Mesodermal cell (in vitro differentiated cells): ENCODE data around the gene NPTXR. TPM values are rescaled to one million over a fixed set of nuclear protein-coding genes. Genes with fewer than 3 reads are reported as not detected.

ENCODE experiments used
- H3K27ac ChIP-seq: 2 replicates; pipeline ENCODE4 v1.7.0; 2013; ENCODE audit warnings: mild to moderate bottlenecking, low read depth, low read length, moderate library complexity; ENCODE audit not compliant: severe bottlenecking
- H3K36me3 ChIP-seq: 2 replicates; pipeline ENCODE4 v1.7.1; 2013; ENCODE audit warnings: mild to moderate bottlenecking, low read length, moderate library complexity; ENCODE audit not compliant: control insufficient read depth, insufficient read depth
- H3K4me1 ChIP-seq: one replicate; pipeline ENCODE4 v1.7.1; 2013; ENCODE audit warnings: mild to moderate bottlenecking, low read length; ENCODE audit not compliant: insufficient read depth, control insufficient read depth, poor library complexity, severe bottlenecking
- H3K4me3 ChIP-seq: 2 replicates; pipeline ENCODE4 v1.7.0; 2013; ENCODE audit warnings: low read length, control low read depth, mild to moderate bottlenecking; ENCODE audit not compliant: insufficient read depth, poor library complexity, severe bottlenecking; ENCODE audit errors: extremely low read depth
- H3K9me3 ChIP-seq: 2 replicates; pipeline ENCODE4 v1.7.1; 2013; ENCODE audit warnings: mild to moderate bottlenecking, low read length, moderate library complexity; ENCODE audit not compliant: control insufficient read depth
- WGBS, 2 experiments: methylation state at CpG; one replicate each; pipeline ENCODE4 v1.1.5; 2013; ENCODE audit warnings: missing lambda C conversion rate in 2 of 2; ENCODE audit not compliant: insufficient coverage in 2 of 2; 5-methylcytosine and 5-hydroxymethylcytosine counted together
- polyA plus RNA-seq, 2 experiments: library from polyadenylated mRNA; stranded (reverse); fragments of 50-300 nt; gene quantifications; one replicate each; pipeline ENCODE4 v1.2.3, GENCODE V29; 2013

NPTXR gene
- 3.5 TPM for polyA plus RNA-seq (2013, experiment 1 of 2)
- 3.5 TPM for polyA plus RNA-seq (2013, experiment 2 of 2)

GRCh38 chr22:38843657-38844314, at the start of gene NPTXR:
Gene NPTXR, minus strand, starts transcription at chr22:38844028.
- WGBS, 2 experiments: 1% methylated on average over 72 to 77 of the region's 105 CpGs
- Histone ChIP-seq H3K27ac (no peak within 1 kb of the TSS), H3K9me3 (no peaks in the 10 kb centered on the region), H3K4me1 (peaks cover 8% of the 10 kb centered on the region), H3K4me3 (peak within 1 kb of the TSS; percentile 36), H3K36me3 (no peaks in the 10 kb centered on the region)

- Histone ChIP-seq H3K9me3 (peaks cover 12% of the 10 kb centered on the region), H3K4me1 (no peaks in the 10 kb centered on the region), H3K27ac (no peak overlapping the region), H3K4me3 (no peak overlapping the region), H3K36me3 (no peaks in the 10 kb centered on the region)
- 77 to 87% methylated on average over 7 to 8 of the region's 9 CpGs for WGBS, 2 experiments
Observed at GRCh38 chr22:38891256-38891655, 47.4 kb upstream of the NPTXR start.

- H3K27ac ChIP-seq: no peak overlapping the region
- WGBS, 2 experiments: 75% methylated on average over 1 of the region's 5 CpGs; no CpG with 5 or more reads in 1 of the 2 experiments
- no peak overlapping the region for H3K4me3 ChIP-seq
- H3K9me3 ChIP-seq: peaks cover 12% of the 10 kb centered on the region
- no peaks in the 10 kb centered on the region for H3K36me3 ChIP-seq
- H3K4me1 ChIP-seq: no peaks in the 10 kb centered on the region
Observed at GRCh38 chr22:38890377-38890776, 46.5 kb upstream of the NPTXR start.

- WGBS, 2 experiments: 87% methylated on average over 2 of the region's 5 CpGs; no CpG with 5 or more reads in 1 of the 2 experiments
- Histone ChIP-seq H3K27ac (no peak overlapping the region), H3K4me3 (no peak overlapping the region), H3K4me1 (peaks cover 2% of the 10 kb centered on the region), H3K36me3 (no peaks in the 10 kb centered on the region), H3K9me3 (peaks cover 12% of the 10 kb centered on the region)
Observed at GRCh38 chr22:38886333-38886732, 42.5 kb upstream of the NPTXR start.

- Histone ChIP-seq H3K4me3 (no peak overlapping the region), H3K36me3 (no peaks in the 10 kb centered on the region), H3K27ac (no peak overlapping the region), H3K9me3 (peaks cover 6% of the 10 kb centered on the region), H3K4me1 (peaks cover 4% of the 10 kb centered on the region)
- WGBS, 2 experiments: 76 to 85% methylated on average over 8 to 9 of the region's 9 CpGs
Observed at GRCh38 chr22:38882972-38883622, 39.3 kb upstream of the NPTXR start.

GRCh38 chr22:38881997-38882879, 38.4 kb upstream of the NPTXR start:
- Histone ChIP-seq H3K27ac (no peak overlapping the region), H3K36me3 (no peaks in the 10 kb centered on the region), H3K4me1 (peaks cover 4% of the 10 kb centered on the region), H3K4me3 (no peak overlapping the region), H3K9me3 (no peaks in the 10 kb centered on the region)
- 87 to 93% methylated on average over 8 of the region's 8 CpGs for WGBS, 2 experiments

- H3K36me3 ChIP-seq: no peaks in the 10 kb centered on the region
- H3K9me3 ChIP-seq: no peaks in the 10 kb centered on the region
- H3K4me1 ChIP-seq: peaks cover 4% of the 10 kb centered on the region
- 83 to 92% methylated on average over 9 of the region's 9 CpGs for WGBS, 2 experiments
- H3K4me3 ChIP-seq: no peak overlapping the region
- no peak overlapping the region for H3K27ac ChIP-seq
Observed at GRCh38 chr22:38881464-38881871, 37.6 kb upstream of the NPTXR start.

GRCh38 chr22:38879961-38880360, 36.1 kb upstream of the NPTXR start:
- Histone ChIP-seq H3K9me3 (no peaks in the 10 kb centered on the region), H3K4me1 (peaks cover 4% of the 10 kb centered on the region), H3K27ac (no peak overlapping the region), H3K36me3 (no peaks in the 10 kb centered on the region), H3K4me3 (no peak overlapping the region)
- WGBS, 2 experiments: 82 to 92% methylated on average over 3 of the region's 5 CpGs

GRCh38 chr22:38879108-38879729, 35.4 kb upstream of the NPTXR start:
- no peaks in the 10 kb centered on the region for H3K36me3 ChIP-seq
- H3K4me3 ChIP-seq: no peak overlapping the region
- no peak overlapping the region for H3K27ac ChIP-seq
- H3K9me3 ChIP-seq: no peaks in the 10 kb centered on the region
- peaks cover 4% of the 10 kb centered on the region for H3K4me1 ChIP-seq
- 57 to 61% methylated on average over 1 to 3 of the region's 5 CpGs for WGBS, 2 experiments

- 86 to 94% methylated on average over 3 of the region's 4 CpGs for WGBS, 2 experiments
- no peaks in the 10 kb centered on the region for H3K9me3 ChIP-seq
- no peaks in the 10 kb centered on the region for H3K36me3 ChIP-seq
- no peak overlapping the region for H3K4me3 ChIP-seq
- no peak overlapping the region for H3K27ac ChIP-seq
- peaks cover 4% of the 10 kb centered on the region for H3K4me1 ChIP-seq
Observed at GRCh38 chr22:38878001-38878400, 34.2 kb upstream of the NPTXR start.
